ENCODE measurements around the gene GALNS. TPM values are rescaled to one million over a fixed set of nuclear protein-coding genes. Genes with fewer than 3 reads are reported as not detected.

GALNS gene
- total and polyA plus RNA-seq, 2 of the 13 experiments (the other 11 are each of a cell fraction or from before 2014, with no cell fraction given) = 9.2 to 9.8 TPM

- no peak for TF ChIP-seq SRY (CRISPR knock-in tag; IDR thresholded peaks at IDR 0.05)
- 0 out of 2 replicates have a peak, but pooled peaks have one; percentile 74 for TF ChIP-seq ZNF337 (CRISPR knock-in tag; IDR thresholded peaks at IDR 0.05; ENCODE audit: borderline replicate concordance, low read depth)
- TF ChIP-seq HOMEZ (CRISPR knock-in tag; IDR thresholded peaks at IDR 0.05; ENCODE audit: low read depth) = no peak
- TF ChIP-seq PRMT3 (CRISPR knock-in tag; IDR thresholded peaks at IDR 0.05; ENCODE audit: borderline replicate concordance, low read depth) = peak; percentile 16; the same call in 1 of the 2 replicates
- no peak for TF ChIP-seq ZFP41 (CRISPR knock-in tag; IDR thresholded peaks at IDR 0.05; ENCODE audit: borderline replicate concordance)
- TF ChIP-seq NCOA2 (CRISPR knock-in tag; IDR thresholded peaks at IDR 0.05) = no peak
- 0 out of 2 replicates have a peak, but pooled peaks have one; percentile 6 for TF ChIP-seq ZNF317 (CRISPR knock-in tag; IDR thresholded peaks at IDR 0.05)
- no peak for TF ChIP-seq HHEX (CRISPR knock-in tag; IDR thresholded peaks at IDR 0.05)
- TF ChIP-seq UBTF (CRISPR knock-in tag; IDR thresholded peaks at IDR 0.05) = no peak
- no peak for TF ChIP-seq PBX3 (CRISPR knock-in tag; IDR thresholded peaks at IDR 0.05; ENCODE audit: borderline replicate concordance)
- no peak for TF ChIP-seq REST (IDR thresholded peaks at IDR 0.05; ENCODE audit: borderline replicate concordance in 1 of 2, low read depth in 1 of 2, low read length in 2 of 2)
- no peak for TF ChIP-seq ZNF652 (CRISPR knock-in tag; IDR thresholded peaks at IDR 0.05; ENCODE audit: borderline replicate concordance, low read depth)
- peak; percentile 40; the same call in 1 of the 2 replicates for TF ChIP-seq CHD2 (IDR thresholded peaks at IDR 0.05; ENCODE audit: low read depth, low read length)
- no peak for TF ChIP-seq TIGD3 (CRISPR knock-in tag; IDR thresholded peaks at IDR 0.05; ENCODE audit: borderline replicate concordance)
- TF ChIP-seq GLMP (CRISPR knock-in tag; IDR thresholded peaks at IDR 0.05; ENCODE audit: borderline replicate concordance) = no peak
- peak; percentile 77; the same call in 1 of the 3 replicates for TF ChIP-seq MXI1 (IDR thresholded peaks at IDR 0.05; ENCODE audit: borderline replicate concordance, low read depth, low read length)
- TF ChIP-seq ZNF44 (CRISPR knock-in tag; IDR thresholded peaks at IDR 0.05) = peak; percentile 89; the same call in 1 of the 2 replicates
Observed at GRCh38 chr16:88857728-88858339, 1.1 kb upstream of the GALNS start (continued).
